ENCODE measurements around the gene INA. TPM values are rescaled to one million over a fixed set of nuclear protein-coding genes. Genes with fewer than 3 reads are reported as not detected.
"Not testable (repeated sequence)": the region's sequence is repeated elsewhere in the genome, so short reads cannot be mapped to it uniquely, and the experiment has no call there.

INA gene
- under 1 TPM; 0.64 to 0.72 (median 0.69) TPM for polyA plus RNA-seq (ENCODE audit: insufficient read length in 3 of 3)

GRCh38 chr10:103276896-103277712 is at the start of gene INA:
Gene INA, plus strand, starts transcription at chr10:103277138. Its CDS starts 74 bp downstream, at chr10:103277212.
- peak; percentile 29 to 61 (median 42) for DNase-seq (ENCODE audit: low read depth in 3 of 3, low spot score in 2 of 3)

- no peak for DNase-seq (ENCODE audit: low read depth in 3 of 3, low spot score in 2 of 3)
These were observed 49.5 kb upstream of the INA start for GRCh38 chr10:103227416-103227815.

- DNase-seq (ENCODE audit: low read depth in 3 of 3, low spot score in 2 of 3): peak in 1 of 3 donors; percentile 23
These were observed 45.8 kb upstream of the INA start for GRCh38 chr10:103231047-103231551.

- DNase-seq (ENCODE audit: low read depth in 3 of 3, low spot score in 2 of 3): no peak
These were observed 44.7 kb upstream of the INA start for GRCh38 chr10:103232131-103232673.

GRCh38 chr10:103232772-103233488 is 44.0 kb upstream of the INA start:
- no peak for DNase-seq (ENCODE audit: low read depth in 3 of 3, low spot score in 2 of 3)

GRCh38 chr10:103235775-103236174 is 41.2 kb upstream of the INA start:
- DNase-seq (ENCODE audit: low read depth in 3 of 3, low spot score in 2 of 3): no peak

GRCh38 chr10:103238506-103239252 is 38.3 kb upstream of the INA start:
- DNase-seq (ENCODE audit: low read depth in 3 of 3, low spot score in 2 of 3): no peak

- DNase-seq (ENCODE audit: low read depth in 3 of 3, low spot score in 2 of 3): peak in 1 of 3 donors; percentile 16
These were observed 35.5 kb upstream of the INA start for GRCh38 chr10:103241262-103242011.

- peak in 2 of 3 donors; percentile 52 to 58 for DNase-seq (ENCODE audit: low read depth in 3 of 3, low spot score in 2 of 3)
These were observed 32.2 kb upstream of the INA start for GRCh38 chr10:103244666-103245271.

GRCh38 chr10:103245587-103245986 is 31.4 kb upstream of the INA start, which contains the start of gene RPEL1:
Gene RPEL1, plus strand, starts transcription at chr10:103245887. Its CDS starts 110 bp downstream, at chr10:103245997.
- DNase-seq (ENCODE audit: low read depth in 3 of 3, low spot score in 2 of 3): not testable (repeated sequence)

GRCh38 chr10:103246324-103246723 is 30.6 kb upstream of the INA start:
- no peak for DNase-seq (ENCODE audit: low read depth in 3 of 3, low spot score in 2 of 3)

GRCh38 chr10:103254113-103254512 is 22.8 kb upstream of the INA start:
- no peak for DNase-seq (ENCODE audit: low read depth in 3 of 3, low spot score in 2 of 3)

GRCh38 chr10:103254538-103255325 is 22.2 kb upstream of the INA start:
- no peak for DNase-seq (ENCODE audit: low read depth in 3 of 3, low spot score in 2 of 3)

GRCh38 chr10:103256613-103257012 is 20.3 kb upstream of the INA start:
- no peak for DNase-seq (ENCODE audit: low read depth in 3 of 3, low spot score in 2 of 3)

- DNase-seq (ENCODE audit: low read depth in 3 of 3, low spot score in 2 of 3): no peak
These were observed 19.1 kb upstream of the INA start for GRCh38 chr10:103257812-103258211.

GRCh38 chr10:103258928-103259327 is 18.0 kb upstream of the INA start:
- not testable (repeated sequence) for DNase-seq (ENCODE audit: low read depth in 3 of 3, low spot score in 2 of 3)

GRCh38 chr10:103259989-103260388 is 16.9 kb upstream of the INA start:
- no peak for DNase-seq (ENCODE audit: low read depth in 3 of 3, low spot score in 2 of 3)

GRCh38 chr10:103262229-103262628 is 14.7 kb upstream of the INA start:
- DNase-seq (ENCODE audit: low read depth in 3 of 3, low spot score in 2 of 3): no peak

Data from right renal cortex interstitium (tissue), 3 donors.